MCF 10A (cell line): ENCODE data around the gene ZNF646. TPM values are rescaled to one million over a fixed set of nuclear protein-coding genes. Genes with fewer than 3 reads are reported as not detected.
A peak's percentile ranks its signal among the peaks of the same experiment; 100 is the strongest.

ENCODE experiments used
- BruUV-seq: library from RNA; stranded (reverse); fragments of 400-500 nt; replicated peaks from 2 replicates; lab custom pipeline; 2021; lab: Mats Ljungman, UMichigan
- CTCF ChIA-PET: fragments of 300-600 bp; sonication (Branson Sonifier 250); formaldehyde crosslinking; extraction: SDS; loops from one replicate; lab custom pipeline; 2021; ENCODE audit warnings: antibody characterized with exemption, inconsistent platforms; lab: Yijun Ruan, JAX
- POLR2A ChIA-PET: fragments of 300-600, 350-650 bp; sonication (Branson Sonifier 250); formaldehyde crosslinking; extraction: SDS; loops from one replicate; lab custom pipeline; 2020; ENCODE audit warnings: antibody characterized with exemption, inconsistent platforms; lab: Yijun Ruan, JAX
- DNase-seq: peaks from one replicate; pipeline ENCODE4 v3.0.0-alpha.2; 2018; ENCODE audit not compliant: unreplicated experiment
- H3K27ac Mint-ChIP-seq: one replicate; pipeline ENCODE4 v1.8.0; 2022; ENCODE audit warnings: mild to moderate bottlenecking, low read depth, mixed read lengths; ENCODE audit not compliant: unreplicated experiment
- H3K27me3 Mint-ChIP-seq: one replicate; pipeline ENCODE4 v1.8.0; 2022; ENCODE audit warnings: mixed read lengths; ENCODE audit not compliant: insufficient read depth, unreplicated experiment
- H3K36me3 Mint-ChIP-seq: one replicate; pipeline ENCODE4 v1.8.0; 2022; ENCODE audit warnings: mild to moderate bottlenecking, moderate library complexity, mixed read lengths; ENCODE audit not compliant: insufficient read depth, unreplicated experiment
- H3K4me1 Mint-ChIP-seq: one replicate; pipeline ENCODE4 v1.8.0; 2022; ENCODE audit warnings: mixed read lengths; ENCODE audit not compliant: insufficient read depth, unreplicated experiment
- H3K4me3 Mint-ChIP-seq: one replicate; pipeline ENCODE4 v1.8.0; 2022; ENCODE audit warnings: mild to moderate bottlenecking, moderate library complexity, mixed read lengths; ENCODE audit not compliant: unreplicated experiment
- H3K9me3 Mint-ChIP-seq: one replicate; pipeline ENCODE4 v1.8.0; 2022; ENCODE audit warnings: mixed read lengths; ENCODE audit not compliant: unreplicated experiment
- intact Hi-C: fragments of 100-400 bp; cut with micrococcal nuclease; formaldehyde crosslinking; loops from 2 replicates; pipeline ENCODE4 v1.14.1; 2022
- total RNA-seq: library from RNA; stranded (reverse); gene quantifications from 2 replicates; pipeline ENCODE4 v1.2.3, GENCODE V29; 2022
- TF ChIP-seq, protein P1 (sequence below): fragments of 200-600 bp; IDR thresholded peaks from one replicate; pipeline ENCODE4 v1.8.0; 2022; ENCODE audit warnings: antibody characterized with exemption, mild to moderate bottlenecking; ENCODE audit not compliant: unreplicated experiment

The ZNF646 gene
- total RNA-seq, 1 experiment from 2014 or later: 12.6 TPM

DNA sequence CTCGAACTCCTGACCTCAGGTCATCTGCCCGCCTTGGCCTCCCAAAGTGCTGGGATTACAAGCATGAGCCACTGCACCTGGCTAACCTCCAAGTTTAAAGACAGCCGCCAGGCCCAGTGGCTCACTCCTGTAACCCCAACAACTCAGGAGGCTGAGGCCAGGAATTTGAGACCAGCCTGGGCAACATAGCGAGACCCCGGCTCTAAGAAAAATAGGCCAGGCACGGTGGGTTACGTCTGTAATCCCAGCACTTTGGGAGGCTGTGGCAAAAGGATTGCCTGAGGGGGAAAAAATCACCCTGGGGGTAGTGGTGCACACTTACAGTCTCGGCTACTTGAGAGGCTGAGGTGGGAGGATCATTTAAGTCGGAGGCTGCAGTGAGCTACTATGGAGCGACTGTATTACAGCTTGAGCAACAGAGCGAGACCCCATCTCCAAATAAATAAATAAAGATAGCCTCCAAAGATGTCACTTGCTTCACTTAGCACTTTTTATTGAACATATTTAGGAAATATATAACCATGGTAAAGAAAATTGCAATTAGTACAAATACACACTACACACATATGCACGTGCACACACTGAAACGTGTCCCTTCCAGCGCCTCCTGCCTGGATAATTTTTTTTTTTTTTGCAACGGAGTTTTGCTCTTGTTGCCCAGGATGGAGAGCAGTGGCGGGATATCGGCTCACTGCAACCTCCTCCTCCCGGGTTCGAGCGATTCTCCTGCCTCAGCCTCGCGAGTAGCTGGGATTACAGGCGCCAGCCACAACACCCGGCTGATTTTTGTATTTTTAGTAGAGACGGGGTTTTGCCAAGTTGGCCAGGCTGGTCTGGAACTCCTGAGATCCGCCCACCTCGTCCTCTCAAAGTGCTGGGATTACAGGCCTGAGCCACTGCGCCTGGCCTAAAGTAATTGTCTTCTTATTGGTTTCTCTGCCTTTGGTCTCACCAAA is 32.6 kb downstream of the ZNF646 start:
- H3K27ac Mint-ChIP-seq: no peak overlapping the region
- H3K9me3 Mint-ChIP-seq: no peaks in the 10 kb centered on the region
- H3K4me3 Mint-ChIP-seq: no peak overlapping the region
- H3K27me3 Mint-ChIP-seq: no peaks in the 10 kb centered on the region
- CTCF ChIA-PET: interaction anchor here (0.6 to 0.9 kb wide), 4 partner anchors 14 to 171 kb away, joined by 3 to 5 read pairs (median 3); partner anchors contain the start of gene PRSS8
- DNase-seq: no peak
- TF ChIP-seq, protein P1, sequence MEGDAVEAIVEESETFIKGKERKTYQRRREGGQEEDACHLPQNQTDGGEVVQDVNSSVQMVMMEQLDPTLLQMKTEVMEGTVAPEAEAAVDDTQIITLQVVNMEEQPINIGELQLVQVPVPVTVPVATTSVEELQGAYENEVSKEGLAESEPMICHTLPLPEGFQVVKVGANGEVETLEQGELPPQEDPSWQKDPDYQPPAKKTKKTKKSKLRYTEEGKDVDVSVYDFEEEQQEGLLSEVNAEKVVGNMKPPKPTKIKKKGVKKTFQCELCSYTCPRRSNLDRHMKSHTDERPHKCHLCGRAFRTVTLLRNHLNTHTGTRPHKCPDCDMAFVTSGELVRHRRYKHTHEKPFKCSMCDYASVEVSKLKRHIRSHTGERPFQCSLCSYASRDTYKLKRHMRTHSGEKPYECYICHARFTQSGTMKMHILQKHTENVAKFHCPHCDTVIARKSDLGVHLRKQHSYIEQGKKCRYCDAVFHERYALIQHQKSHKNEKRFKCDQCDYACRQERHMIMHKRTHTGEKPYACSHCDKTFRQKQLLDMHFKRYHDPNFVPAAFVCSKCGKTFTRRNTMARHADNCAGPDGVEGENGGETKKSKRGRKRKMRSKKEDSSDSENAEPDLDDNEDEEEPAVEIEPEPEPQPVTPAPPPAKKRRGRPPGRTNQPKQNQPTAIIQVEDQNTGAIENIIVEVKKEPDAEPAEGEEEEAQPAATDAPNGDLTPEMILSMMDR: no peak
- intact Hi-C loops: no loop called here
- peaks cover 31% of the 10 kb centered on the region for H3K36me3 Mint-ChIP-seq
- H3K4me1 Mint-ChIP-seq: peaks cover 20% of the 10 kb centered on the region
- no TSS peak for BruUV-seq
- POLR2A ChIA-PET: interaction anchor here (0.7 to 0.9 kb wide), 2 partner anchors 28 to 148 kb away, joined by 3 read pairs; no protein-coding TSS in a partner anchor

DNA sequence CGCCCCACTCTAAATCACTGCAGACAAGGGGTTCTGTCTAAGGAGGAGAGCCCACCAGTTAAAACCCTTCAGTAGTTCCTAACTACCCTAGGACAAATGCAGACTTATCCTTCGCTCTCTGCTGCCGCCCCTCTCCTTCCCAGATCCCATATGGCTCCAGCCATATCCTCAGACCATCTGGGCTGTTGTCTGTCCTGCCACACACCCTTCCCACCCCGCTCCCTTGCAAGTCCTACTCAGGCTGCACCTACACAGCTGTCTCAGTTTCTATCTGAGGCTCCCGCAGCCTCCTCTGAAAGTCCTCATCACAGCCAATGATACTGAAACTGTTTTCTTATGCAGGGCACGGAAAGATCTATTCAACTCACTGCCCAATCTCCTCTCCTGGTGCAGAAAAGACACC is 33.2 kb downstream of the ZNF646 start:
- Mint-ChIP-seq H3K27me3 (no peaks in the 10 kb centered on the region), H3K36me3 (peaks cover 32% of the 10 kb centered on the region), H3K9me3 (no peaks in the 10 kb centered on the region), H3K4me1 (peaks cover 20% of the 10 kb centered on the region), H3K27ac (no peak overlapping the region), H3K4me3 (peak overlapping the region; percentile 73)
- no TSS peak for BruUV-seq
- TF ChIP-seq, protein P1: no peak
- DNase-seq: no peak
- intact Hi-C loops: no loop called here
- ChIA-PET POLR2A (interaction anchor here (0.6 to 1.9 kb wide), 4 partner anchors 10 to 769 kb away, joined by 3 to 10 read pairs (median 5); partner anchors contain the start of genes KAT8 and PRSS8), CTCF (interaction anchor here (0.6 to 0.9 kb wide), 3 partner anchors 9 to 35 kb away, joined by 3 to 5 read pairs (median 3); no protein-coding TSS in a partner anchor)

DNA sequence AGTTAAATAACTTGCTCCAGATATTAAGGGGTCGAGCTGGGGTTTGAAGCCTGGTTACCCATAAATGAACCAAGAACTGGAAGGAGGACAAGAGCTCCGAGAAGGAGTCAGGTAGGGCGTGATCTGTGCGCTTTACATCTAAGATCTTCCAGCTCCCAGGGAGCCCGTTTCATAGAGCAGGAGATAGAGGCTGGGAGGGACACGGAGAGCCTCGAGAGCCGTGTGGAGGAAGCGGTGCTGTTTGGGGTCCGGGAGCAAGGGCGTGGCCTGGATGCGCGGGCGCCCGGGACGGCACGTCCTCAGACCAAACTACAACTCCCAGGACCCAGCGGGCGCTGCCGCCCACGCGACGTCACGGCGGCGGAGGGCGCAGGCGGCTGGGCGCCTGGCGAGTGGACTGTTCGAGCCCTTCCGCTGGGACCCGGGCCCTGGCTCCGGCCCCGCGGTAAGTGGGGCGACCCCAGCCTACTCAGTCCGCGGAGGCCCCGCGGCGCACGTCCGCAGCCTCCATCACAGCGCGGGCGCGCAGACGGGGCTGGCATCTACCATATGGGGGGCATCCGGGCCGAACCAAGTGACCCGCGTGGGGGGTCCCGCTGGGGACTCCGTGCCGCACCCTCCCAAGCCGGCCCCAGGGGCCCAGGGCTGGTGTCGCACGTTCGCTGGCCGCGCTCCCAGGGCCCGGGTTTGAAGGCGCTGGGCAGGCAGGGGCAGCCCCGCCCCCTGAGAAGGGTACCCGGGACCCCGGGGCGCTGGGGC is 34.0 kb downstream of the ZNF646 start, which contains the start of gene BCKDK:
BCKDK (plus strand) TSS at position 352 of the 759 bp plus-strand sequence. CDS start 838 bp downstream, outside the sequence.
- Mint-ChIP-seq H3K27me3 (no peaks in the 10 kb centered on the region), H3K36me3 (peaks cover 38% of the 10 kb centered on the region), H3K4me3 (peak within 1 kb of the TSS; percentile 73), H3K27ac (no peak within 1 kb of the TSS), H3K4me1 (peaks cover 20% of the 10 kb centered on the region), H3K9me3 (no peaks in the 10 kb centered on the region)
- peak; percentile 60 for DNase-seq
- no TSS peak for BruUV-seq
- CTCF ChIA-PET: interaction anchor here (0.5 to 0.7 kb wide), 3 partner anchors 9 to 36 kb away, joined by 3 read pairs; no protein-coding TSS in a partner anchor
- intact Hi-C loops: no loop called here
- POLR2A ChIA-PET: interaction anchor here (0.6 to 1.9 kb wide), 4 partner anchors 9 to 770 kb away, joined by 3 to 10 read pairs (median 5); partner anchors contain the start of genes KAT8 and PRSS8
- TF ChIP-seq, protein P1: no peak
